ENCODE results near the gene SLC6A3. TPM values are rescaled to one million over a fixed set of nuclear protein-coding genes. Genes with fewer than 3 reads are reported as not detected.

Gene SLC6A3
- total RNA-seq, 1 experiment from 2014 or later = 0.74 TPM

GRCh38 chr5:1416856-1417469 is 28.3 kb downstream of the SLC6A3 start (continued):
- TF ChIP-seq, protein P1, sequence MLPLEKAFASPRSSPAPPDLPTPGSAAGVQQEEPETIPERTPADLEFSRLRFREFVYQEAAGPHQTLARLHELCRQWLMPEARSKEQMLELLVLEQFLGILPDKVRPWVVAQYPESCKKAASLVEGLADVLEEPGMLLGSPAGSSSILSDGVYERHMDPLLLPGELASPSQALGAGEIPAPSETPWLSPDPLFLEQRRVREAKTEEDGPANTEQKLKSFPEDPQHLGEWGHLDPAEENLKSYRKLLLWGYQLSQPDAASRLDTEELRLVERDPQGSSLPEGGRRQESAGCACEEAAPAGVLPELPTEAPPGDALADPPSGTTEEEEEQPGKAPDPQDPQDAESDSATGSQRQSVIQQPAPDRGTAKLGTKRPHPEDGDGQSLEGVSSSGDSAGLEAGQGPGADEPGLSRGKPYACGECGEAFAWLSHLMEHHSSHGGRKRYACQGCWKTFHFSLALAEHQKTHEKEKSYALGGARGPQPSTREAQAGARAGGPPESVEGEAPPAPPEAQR (CRISPR knock-in tag; IDR thresholded peaks at IDR 0.05) = no peak
- TF ChIP-seq, protein P2, sequence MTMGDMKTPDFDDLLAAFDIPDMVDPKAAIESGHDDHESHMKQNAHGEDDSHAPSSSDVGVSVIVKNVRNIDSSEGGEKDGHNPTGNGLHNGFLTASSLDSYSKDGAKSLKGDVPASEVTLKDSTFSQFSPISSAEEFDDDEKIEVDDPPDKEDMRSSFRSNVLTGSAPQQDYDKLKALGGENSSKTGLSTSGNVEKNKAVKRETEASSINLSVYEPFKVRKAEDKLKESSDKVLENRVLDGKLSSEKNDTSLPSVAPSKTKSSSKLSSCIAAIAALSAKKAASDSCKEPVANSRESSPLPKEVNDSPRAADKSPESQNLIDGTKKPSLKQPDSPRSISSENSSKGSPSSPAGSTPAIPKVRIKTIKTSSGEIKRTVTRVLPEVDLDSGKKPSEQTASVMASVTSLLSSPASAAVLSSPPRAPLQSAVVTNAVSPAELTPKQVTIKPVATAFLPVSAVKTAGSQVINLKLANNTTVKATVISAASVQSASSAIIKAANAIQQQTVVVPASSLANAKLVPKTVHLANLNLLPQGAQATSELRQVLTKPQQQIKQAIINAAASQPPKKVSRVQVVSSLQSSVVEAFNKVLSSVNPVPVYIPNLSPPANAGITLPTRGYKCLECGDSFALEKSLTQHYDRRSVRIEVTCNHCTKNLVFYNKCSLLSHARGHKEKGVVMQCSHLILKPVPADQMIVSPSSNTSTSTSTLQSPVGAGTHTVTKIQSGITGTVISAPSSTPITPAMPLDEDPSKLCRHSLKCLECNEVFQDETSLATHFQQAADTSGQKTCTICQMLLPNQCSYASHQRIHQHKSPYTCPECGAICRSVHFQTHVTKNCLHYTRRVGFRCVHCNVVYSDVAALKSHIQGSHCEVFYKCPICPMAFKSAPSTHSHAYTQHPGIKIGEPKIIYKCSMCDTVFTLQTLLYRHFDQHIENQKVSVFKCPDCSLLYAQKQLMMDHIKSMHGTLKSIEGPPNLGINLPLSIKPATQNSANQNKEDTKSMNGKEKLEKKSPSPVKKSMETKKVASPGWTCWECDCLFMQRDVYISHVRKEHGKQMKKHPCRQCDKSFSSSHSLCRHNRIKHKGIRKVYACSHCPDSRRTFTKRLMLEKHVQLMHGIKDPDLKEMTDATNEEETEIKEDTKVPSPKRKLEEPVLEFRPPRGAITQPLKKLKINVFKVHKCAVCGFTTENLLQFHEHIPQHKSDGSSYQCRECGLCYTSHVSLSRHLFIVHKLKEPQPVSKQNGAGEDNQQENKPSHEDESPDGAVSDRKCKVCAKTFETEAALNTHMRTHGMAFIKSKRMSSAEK (CRISPR knock-in tag; IDR thresholded peaks at IDR 0.05; ENCODE audit: borderline replicate concordance) = no peak
- TF ChIP-seq, protein P3, sequence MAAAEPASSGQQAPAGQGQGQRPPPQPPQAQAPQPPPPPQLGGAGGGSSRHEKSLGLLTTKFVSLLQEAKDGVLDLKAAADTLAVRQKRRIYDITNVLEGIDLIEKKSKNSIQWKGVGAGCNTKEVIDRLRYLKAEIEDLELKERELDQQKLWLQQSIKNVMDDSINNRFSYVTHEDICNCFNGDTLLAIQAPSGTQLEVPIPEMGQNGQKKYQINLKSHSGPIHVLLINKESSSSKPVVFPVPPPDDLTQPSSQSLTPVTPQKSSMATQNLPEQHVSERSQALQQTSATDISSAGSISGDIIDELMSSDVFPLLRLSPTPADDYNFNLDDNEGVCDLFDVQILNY (CRISPR knock-in tag; IDR thresholded peaks at IDR 0.05) = no peak
- TF ChIP-seq ARID4B (CRISPR knock-in tag; IDR thresholded peaks at IDR 0.05; ENCODE audit: borderline replicate concordance) = no peak
- TF ChIP-seq, protein P4, sequence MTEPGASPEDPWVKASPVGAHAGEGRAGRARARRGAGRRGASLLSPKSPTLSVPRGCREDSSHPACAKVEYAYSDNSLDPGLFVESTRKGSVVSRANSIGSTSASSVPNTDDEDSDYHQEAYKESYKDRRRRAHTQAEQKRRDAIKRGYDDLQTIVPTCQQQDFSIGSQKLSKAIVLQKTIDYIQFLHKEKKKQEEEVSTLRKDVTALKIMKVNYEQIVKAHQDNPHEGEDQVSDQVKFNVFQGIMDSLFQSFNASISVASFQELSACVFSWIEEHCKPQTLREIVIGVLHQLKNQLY (CRISPR knock-in tag; IDR thresholded peaks at IDR 0.05) = no peak
- TF ChIP-seq, protein P5, sequence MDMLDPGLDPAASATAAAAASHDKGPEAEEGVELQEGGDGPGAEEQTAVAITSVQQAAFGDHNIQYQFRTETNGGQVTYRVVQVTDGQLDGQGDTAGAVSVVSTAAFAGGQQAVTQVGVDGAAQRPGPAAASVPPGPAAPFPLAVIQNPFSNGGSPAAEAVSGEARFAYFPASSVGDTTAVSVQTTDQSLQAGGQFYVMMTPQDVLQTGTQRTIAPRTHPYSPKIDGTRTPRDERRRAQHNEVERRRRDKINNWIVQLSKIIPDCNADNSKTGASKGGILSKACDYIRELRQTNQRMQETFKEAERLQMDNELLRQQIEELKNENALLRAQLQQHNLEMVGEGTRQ (CRISPR knock-in tag; IDR thresholded peaks at IDR 0.05) = no peak
- TF ChIP-seq TEAD1 (CRISPR knock-in tag; IDR thresholded peaks at IDR 0.05) = no peak

- ATAC-seq (no peak), DNase-seq (ENCODE audit: low spot score) (peak; percentile 5)
- no peaks in the 10 kb centered on the region for H3K36me3 Mint-ChIP-seq
- peaks cover 19% of the 10 kb centered on the region for H3K9me3 Mint-ChIP-seq
- H3K27me3 Mint-ChIP-seq (ENCODE audit: low read depth) = no peaks in the 10 kb centered on the region
- H3K4me1 Mint-ChIP-seq = peaks cover 10% of the 10 kb centered on the region
- no peak overlapping the region for H3K27ac Mint-ChIP-seq
- H3K4me3 Mint-ChIP-seq = no peak overlapping the region
- ChIA-PET POLR2A (no interaction called here), CTCF (interaction anchor here (2.0 kb wide), 1 partner anchor 52 kb away, joined by 7 read pairs; no protein-coding TSS in a partner anchor)
- TF ChIP-seq, protein P6, sequence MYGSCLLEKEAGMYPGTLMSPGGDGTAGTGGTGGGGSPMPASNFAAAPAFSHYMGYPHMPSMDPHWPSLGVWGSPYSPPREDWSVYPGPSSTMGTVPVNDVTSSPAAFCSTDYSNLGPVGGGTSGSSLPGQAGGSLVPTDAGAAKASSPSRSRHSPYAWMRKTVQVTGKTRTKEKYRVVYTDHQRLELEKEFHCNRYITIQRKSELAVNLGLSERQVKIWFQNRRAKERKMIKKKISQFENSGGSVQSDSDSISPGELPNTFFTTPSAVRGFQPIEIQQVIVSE (CRISPR knock-in tag; IDR thresholded peaks at IDR 0.05; ENCODE audit: borderline replicate concordance) = no peak
- no peak for TF ChIP-seq EMX1 (CRISPR knock-in tag; IDR thresholded peaks at IDR 0.05)
- no peak for TF ChIP-seq ARID4B (CRISPR knock-in tag; IDR thresholded peaks at IDR 0.05; ENCODE audit: borderline replicate concordance)
- TF ChIP-seq ZNF317 (CRISPR knock-in tag; IDR thresholded peaks at IDR 0.05; ENCODE audit: borderline replicate concordance, low read depth) = no peak
- TF ChIP-seq JUN (CRISPR knock-in tag; IDR thresholded peaks at IDR 0.05) = no peak
These were observed 29.4 kb downstream of the SLC6A3 start for GRCh38 chr5:1415626-1416360.
